ENCODE data around the gene PKIB. TPM values are rescaled to one million over a fixed set of nuclear protein-coding genes. Genes with fewer than 3 reads are reported as not detected.
A peak's percentile ranks its signal among the peaks of the same experiment; 100 is the strongest.
"Not testable (repeated sequence)": the region's sequence is repeated elsewhere in the genome, so short reads cannot be mapped to it uniquely, and the experiment has no call there.

PKIB gene
- total RNA-seq, 1 donor from 2014 or later, result 44.8 TPM

DNA sequence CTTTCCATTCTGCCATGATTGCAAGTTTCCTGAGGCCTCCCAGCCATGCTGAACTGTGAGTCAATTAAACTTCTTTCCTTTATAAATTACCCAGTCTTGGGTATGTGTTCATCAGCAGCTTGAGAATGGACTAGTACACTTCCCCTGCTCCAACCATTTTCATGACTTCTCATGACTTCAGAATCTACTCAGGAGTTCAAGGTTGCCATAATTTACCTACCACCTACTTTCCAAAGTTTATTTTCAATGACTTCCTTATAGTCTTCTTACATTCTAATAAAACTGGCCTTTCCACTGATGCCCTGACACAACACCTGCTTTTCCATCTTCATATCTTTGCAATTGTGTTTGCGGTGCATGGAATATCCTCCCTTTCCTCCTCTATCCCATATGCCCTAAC is 31.2 kb upstream of the PKIB start:
- no peak for DNase-seq (ENCODE audit: low spot score, unreplicated experiment)
- Mint-ChIP-seq H3K9me3 (ENCODE audit: low read depth) (peaks cover 30% of the 10 kb centered on the region), H3K4me3 (ENCODE audit: low read depth) (no peak overlapping the region), H3K27ac (no peak overlapping the region), H3K27me3 (no peaks in the 10 kb centered on the region), H3K4me1 (ENCODE audit: low read depth) (peaks cover 12% of the 10 kb centered on the region), H3K36me3 (ENCODE audit: insufficient read depth) (peaks cover 31% of the 10 kb centered on the region)
- TF ChIP-seq, protein P1, sequence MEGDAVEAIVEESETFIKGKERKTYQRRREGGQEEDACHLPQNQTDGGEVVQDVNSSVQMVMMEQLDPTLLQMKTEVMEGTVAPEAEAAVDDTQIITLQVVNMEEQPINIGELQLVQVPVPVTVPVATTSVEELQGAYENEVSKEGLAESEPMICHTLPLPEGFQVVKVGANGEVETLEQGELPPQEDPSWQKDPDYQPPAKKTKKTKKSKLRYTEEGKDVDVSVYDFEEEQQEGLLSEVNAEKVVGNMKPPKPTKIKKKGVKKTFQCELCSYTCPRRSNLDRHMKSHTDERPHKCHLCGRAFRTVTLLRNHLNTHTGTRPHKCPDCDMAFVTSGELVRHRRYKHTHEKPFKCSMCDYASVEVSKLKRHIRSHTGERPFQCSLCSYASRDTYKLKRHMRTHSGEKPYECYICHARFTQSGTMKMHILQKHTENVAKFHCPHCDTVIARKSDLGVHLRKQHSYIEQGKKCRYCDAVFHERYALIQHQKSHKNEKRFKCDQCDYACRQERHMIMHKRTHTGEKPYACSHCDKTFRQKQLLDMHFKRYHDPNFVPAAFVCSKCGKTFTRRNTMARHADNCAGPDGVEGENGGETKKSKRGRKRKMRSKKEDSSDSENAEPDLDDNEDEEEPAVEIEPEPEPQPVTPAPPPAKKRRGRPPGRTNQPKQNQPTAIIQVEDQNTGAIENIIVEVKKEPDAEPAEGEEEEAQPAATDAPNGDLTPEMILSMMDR (IDR thresholded peaks at IDR 0.05; ENCODE audit: unreplicated experiment), result no peak

DNA sequence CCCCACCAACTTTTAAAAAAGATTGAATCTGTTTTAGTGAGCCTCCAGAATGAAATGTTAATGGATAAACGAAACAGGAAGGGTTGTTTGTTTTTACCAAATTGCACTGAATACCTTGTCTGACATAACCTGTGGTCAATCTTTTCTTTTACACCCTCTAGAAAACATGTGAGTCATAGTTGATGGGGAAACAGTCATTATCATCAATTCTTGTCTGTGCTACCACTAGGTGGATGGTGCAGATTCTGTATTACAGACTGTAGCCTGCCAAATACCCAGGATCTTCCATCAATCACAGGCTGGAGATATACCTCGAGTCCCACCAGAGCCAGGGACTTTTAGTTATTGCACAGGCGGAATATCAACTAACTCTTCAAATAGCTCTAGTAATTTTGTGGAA is 29.5 kb upstream of the PKIB start:
- peaks cover 26% of the 10 kb centered on the region for H3K36me3 Mint-ChIP-seq (ENCODE audit: insufficient read depth)
- TF ChIP-seq, protein P1 (IDR thresholded peaks at IDR 0.05; ENCODE audit: unreplicated experiment), result no peak

DNA sequence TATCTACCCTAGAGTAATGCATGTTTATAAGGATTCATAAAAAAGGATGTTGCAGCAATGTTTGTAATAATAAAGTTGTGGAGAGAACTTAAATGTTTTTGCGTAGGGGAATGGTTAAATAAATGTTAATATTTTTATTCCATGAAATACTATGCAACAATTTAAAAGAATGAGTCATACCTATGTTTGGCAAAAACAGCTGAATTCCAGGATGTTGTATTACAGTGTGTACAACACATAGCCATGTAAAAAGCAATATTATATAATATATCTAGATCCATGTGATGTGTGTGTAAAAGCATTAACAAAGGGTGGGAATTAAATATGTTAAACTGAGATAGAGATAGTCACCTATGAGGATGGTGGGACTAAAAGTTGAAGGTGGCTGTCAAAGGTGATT is 21.1 kb upstream of the PKIB start:
- H3K36me3 Mint-ChIP-seq (ENCODE audit: insufficient read depth), result peaks cover 25% of the 10 kb centered on the region

More for the DNA sequence above, 29.5 kb upstream of the PKIB start:
- Mint-ChIP-seq H3K4me3 (ENCODE audit: low read depth) (no peak overlapping the region), H3K4me1 (ENCODE audit: low read depth) (peaks cover 12% of the 10 kb centered on the region), H3K27ac (peak overlapping the region; percentile 73), H3K27me3 (no peaks in the 10 kb centered on the region), H3K9me3 (ENCODE audit: low read depth) (peaks cover 20% of the 10 kb centered on the region)
- no peak for DNase-seq (ENCODE audit: low spot score, unreplicated experiment)

DNA sequence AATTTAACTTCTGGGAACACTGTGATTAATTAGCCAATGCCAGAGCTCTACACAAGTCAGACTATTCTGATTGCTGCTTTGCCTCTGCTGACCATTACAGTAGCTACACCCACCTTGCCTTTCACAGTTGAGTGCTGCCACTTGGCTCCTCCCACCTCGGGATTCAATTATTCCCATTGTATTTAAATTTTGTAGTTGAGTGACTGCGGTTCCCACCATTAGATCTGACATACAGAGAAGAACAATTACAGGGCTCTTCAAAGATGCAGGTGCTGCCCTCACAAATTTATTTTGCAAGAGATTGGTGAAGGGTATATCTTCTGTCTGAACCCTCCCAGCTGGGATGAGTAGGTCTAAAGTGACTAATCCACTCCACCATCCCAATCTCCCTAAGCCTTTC is 11.9 kb upstream of the PKIB start:
- not testable (repeated sequence) for H3K4me1 Mint-ChIP-seq (ENCODE audit: low read depth); DNase-seq (ENCODE audit: low spot score, unreplicated experiment); H3K27ac Mint-ChIP-seq; H3K27me3 Mint-ChIP-seq; H3K4me3 Mint-ChIP-seq (ENCODE audit: low read depth)
- Mint-ChIP-seq H3K36me3 (ENCODE audit: insufficient read depth) (peaks cover 47% of the 10 kb centered on the region), H3K9me3 (ENCODE audit: low read depth) (peaks cover 23% of the 10 kb centered on the region)

More for the DNA sequence above, 21.1 kb upstream of the PKIB start:
- Mint-ChIP-seq H3K27me3 (no peaks in the 10 kb centered on the region), H3K9me3 (ENCODE audit: low read depth) (peaks cover 10% of the 10 kb centered on the region), H3K4me3 (ENCODE audit: low read depth) (no peak overlapping the region), H3K4me1 (ENCODE audit: low read depth) (no peaks in the 10 kb centered on the region), H3K27ac (no peak overlapping the region)
- DNase-seq (ENCODE audit: low spot score, unreplicated experiment), result no peak
- TF ChIP-seq, protein P1 (IDR thresholded peaks at IDR 0.05; ENCODE audit: unreplicated experiment), result no peak

DNA sequence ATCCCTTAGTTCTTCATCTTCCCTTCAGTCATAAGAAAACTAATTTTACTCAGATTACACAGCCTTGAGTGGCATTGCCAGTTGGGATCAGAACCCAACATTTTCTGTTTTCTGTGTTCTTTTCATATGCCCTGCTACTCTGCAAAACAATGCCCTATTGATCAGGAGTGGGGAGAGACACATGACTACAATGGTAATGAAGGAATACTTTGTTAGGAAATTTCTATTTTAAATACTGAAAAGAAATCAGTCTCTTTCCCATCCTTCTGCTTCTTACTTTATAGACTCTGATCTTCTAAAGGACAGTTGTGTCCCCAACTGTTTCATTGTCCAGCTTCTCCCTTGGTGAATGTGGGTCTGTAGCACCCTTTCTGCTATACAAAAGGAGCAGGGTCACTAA is 5.5 kb upstream of the PKIB start:
- Mint-ChIP-seq H3K4me3 (ENCODE audit: low read depth) (no peak overlapping the region), H3K9me3 (ENCODE audit: low read depth) (no peaks in the 10 kb centered on the region)

More for the DNA sequence above, 5.5 kb upstream of the PKIB start:
- DNase-seq (ENCODE audit: low spot score, unreplicated experiment), result no peak
- Mint-ChIP-seq H3K27me3 (peaks cover 5% of the 10 kb centered on the region), H3K27ac (no peak overlapping the region), H3K36me3 (ENCODE audit: insufficient read depth) (peaks cover 11% of the 10 kb centered on the region), H3K4me1 (ENCODE audit: low read depth) (peaks cover 2% of the 10 kb centered on the region)
- TF ChIP-seq, protein P1 (IDR thresholded peaks at IDR 0.05; ENCODE audit: unreplicated experiment), result no peak
